Measurements from ENCODE around the gene RPS24. TPM values are rescaled to one million over a fixed set of nuclear protein-coding genes. Genes with fewer than 3 reads are reported as not detected.

RPS24 gene
- total and polyA plus RNA-seq, 2 experiments from 2014 or later: 2,362 to 3,638 TPM

DNA sequence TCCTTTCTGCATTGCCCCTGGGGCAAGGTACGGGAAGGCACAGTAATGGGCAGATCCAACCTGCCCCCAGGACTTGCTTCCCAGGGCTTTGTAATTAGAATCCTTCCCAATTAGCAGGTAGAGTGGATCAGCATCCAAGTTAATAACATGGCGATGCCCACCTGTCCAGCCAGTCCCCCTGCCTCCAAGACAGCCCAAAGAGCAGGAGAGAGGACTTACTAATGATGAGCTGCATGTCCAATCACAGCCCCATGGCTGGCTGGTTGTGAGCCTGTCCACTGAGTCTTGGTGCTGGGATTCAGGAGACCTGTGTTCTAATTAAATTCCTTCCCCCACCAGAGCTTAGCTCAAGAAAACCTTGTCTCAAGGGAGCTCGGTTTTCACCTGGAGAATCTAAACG lies 49.0 kb downstream of the RPS24 start:
- Mint-ChIP-seq H3K27me3 (ENCODE audit: insufficient read depth, low read depth, poor library complexity) (peaks cover 3% of the 10 kb centered on the region), H3K27ac (no peak overlapping the region), H3K4me1 (peaks cover 11% of the 10 kb centered on the region), H3K4me3 (no peak overlapping the region), H3K9me3 (peaks cover 8% of the 10 kb centered on the region; the same call in 1 of the 3 replicates), H3K36me3 (ENCODE audit: low read depth) (peaks cover 3% of the 10 kb centered on the region; the same call in 1 of the 3 replicates)
- H3K36me3 ChIP-seq (ENCODE audit: insufficient read depth): 0 out of 2 replicates have a peak, but pooled peaks cover 2% of the 10 kb centered on the region
- H3K79me2 ChIP-seq (replicated peaks; ENCODE audit: insufficient read depth): no peaks in the 10 kb centered on the region
- H3K9me2 ChIP-seq (ENCODE audit: insufficient read depth): peaks cover 3% of the 10 kb centered on the region; the same call in 1 of the 2 replicates
- no peaks in the 10 kb centered on the region for H3K27me3 ChIP-seq (ENCODE audit: insufficient read depth)
- no peak for TF ChIP-seq EZH2phosphoT487 (IDR thresholded peaks at IDR 0.05; ENCODE audit: unreplicated experiment)
- no peak for TF ChIP-seq CREB1 (CRISPR knock-in tag; IDR thresholded peaks at IDR 0.05; ENCODE audit: low read depth)
- no peak for TF ChIP-seq EZH2 (IDR thresholded peaks at IDR 0.05; ENCODE audit: low read depth, unreplicated experiment)
- no peak for TF ChIP-seq NANOG (IDR thresholded peaks at IDR 0.05; ENCODE audit: borderline replicate concordance)
- no peak for TF ChIP-seq POLR2AphosphoS5 (IDR thresholded peaks at IDR 0.05; ENCODE audit: low read depth)
- TF ChIP-seq, protein P1, sequence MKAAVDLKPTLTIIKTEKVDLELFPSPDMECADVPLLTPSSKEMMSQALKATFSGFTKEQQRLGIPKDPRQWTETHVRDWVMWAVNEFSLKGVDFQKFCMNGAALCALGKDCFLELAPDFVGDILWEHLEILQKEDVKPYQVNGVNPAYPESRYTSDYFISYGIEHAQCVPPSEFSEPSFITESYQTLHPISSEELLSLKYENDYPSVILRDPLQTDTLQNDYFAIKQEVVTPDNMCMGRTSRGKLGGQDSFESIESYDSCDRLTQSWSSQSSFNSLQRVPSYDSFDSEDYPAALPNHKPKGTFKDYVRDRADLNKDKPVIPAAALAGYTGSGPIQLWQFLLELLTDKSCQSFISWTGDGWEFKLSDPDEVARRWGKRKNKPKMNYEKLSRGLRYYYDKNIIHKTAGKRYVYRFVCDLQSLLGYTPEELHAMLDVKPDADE (IDR thresholded peaks at IDR 0.05): no peak
- TF ChIP-seq, protein P2, sequence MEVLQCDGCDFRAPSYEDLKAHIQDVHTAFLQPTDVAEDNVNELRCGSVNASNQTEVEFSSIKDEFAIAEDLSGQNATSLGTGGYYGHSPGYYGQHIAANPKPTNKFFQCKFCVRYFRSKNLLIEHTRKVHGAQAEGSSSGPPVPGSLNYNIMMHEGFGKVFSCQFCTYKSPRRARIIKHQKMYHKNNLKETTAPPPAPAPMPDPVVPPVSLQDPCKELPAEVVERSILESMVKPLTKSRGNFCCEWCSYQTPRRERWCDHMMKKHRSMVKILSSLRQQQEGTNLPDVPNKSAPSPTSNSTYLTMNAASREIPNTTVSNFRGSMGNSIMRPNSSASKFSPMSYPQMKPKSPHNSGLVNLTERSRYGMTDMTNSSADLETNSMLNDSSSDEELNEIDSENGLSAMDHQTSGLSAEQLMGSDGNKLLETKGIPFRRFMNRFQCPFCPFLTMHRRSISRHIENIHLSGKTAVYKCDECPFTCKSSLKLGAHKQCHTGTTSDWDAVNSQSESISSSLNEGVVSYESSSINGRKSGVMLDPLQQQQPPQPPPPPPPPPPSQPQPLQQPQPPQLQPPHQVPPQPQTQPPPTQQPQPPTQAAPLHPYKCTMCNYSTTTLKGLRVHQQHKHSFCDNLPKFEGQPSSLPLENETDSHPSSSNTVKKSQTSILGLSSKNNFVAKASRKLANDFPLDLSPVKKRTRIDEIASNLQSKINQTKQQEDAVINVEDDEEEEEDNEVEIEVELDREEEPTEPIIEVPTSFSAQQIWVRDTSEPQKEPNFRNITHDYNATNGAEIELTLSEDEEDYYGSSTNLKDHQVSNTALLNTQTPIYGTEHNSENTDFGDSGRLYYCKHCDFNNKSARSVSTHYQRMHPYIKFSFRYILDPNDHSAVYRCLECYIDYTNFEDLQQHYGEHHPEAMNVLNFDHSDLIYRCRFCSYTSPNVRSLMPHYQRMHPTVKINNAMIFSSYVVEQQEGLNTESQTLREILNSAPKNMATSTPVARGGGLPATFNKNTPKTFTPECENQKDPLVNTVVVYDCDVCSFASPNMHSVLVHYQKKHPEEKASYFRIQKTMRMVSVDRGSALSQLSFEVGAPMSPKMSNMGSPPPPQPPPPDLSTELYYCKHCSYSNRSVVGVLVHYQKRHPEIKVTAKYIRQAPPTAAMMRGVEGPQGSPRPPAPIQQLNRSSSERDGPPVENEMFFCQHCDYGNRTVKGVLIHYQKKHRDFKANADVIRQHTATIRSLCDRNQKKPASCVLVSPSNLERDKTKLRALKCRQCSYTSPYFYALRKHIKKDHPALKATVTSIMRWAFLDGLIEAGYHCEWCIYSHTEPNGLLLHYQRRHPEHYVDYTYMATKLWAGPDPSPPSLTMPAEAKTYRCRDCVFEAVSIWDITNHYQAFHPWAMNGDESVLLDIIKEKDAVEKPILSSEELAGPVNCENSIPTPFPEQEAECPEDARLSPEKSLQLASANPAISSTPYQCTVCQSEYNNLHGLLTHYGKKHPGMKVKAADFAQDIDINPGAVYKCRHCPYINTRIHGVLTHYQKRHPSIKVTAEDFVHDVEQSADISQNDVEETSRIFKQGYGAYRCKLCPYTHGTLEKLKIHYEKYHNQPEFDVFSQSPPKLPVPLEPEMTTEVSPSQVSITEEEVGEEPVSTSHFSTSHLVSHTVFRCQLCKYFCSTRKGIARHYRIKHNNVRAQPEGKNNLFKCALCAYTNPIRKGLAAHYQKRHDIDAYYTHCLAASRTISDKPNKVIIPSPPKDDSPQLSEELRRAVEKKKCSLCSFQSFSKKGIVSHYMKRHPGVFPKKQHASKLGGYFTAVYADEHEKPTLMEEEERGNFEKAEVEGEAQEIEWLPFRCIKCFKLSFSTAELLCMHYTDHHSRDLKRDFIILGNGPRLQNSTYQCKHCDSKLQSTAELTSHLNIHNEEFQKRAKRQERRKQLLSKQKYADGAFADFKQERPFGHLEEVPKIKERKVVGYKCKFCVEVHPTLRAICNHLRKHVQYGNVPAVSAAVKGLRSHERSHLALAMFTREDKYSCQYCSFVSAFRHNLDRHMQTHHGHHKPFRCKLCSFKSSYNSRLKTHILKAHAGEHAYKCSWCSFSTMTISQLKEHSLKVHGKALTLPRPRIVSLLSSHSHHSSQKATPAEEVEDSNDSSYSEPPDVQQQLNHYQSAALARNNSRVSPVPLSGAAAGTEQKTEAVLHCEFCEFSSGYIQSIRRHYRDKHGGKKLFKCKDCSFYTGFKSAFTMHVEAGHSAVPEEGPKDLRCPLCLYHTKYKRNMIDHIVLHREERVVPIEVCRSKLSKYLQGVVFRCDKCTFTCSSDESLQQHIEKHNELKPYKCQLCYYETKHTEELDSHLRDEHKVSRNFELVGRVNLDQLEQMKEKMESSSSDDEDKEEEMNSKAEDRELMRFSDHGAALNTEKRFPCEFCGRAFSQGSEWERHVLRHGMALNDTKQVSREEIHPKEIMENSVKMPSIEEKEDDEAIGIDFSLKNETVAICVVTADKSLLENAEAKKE (CRISPR knock-in tag; IDR thresholded peaks at IDR 0.05): no peak
- TF ChIP-seq JUNB (IDR thresholded peaks at IDR 0.05; ENCODE audit: unreplicated experiment): no peak
- TF ChIP-seq, protein P3, sequence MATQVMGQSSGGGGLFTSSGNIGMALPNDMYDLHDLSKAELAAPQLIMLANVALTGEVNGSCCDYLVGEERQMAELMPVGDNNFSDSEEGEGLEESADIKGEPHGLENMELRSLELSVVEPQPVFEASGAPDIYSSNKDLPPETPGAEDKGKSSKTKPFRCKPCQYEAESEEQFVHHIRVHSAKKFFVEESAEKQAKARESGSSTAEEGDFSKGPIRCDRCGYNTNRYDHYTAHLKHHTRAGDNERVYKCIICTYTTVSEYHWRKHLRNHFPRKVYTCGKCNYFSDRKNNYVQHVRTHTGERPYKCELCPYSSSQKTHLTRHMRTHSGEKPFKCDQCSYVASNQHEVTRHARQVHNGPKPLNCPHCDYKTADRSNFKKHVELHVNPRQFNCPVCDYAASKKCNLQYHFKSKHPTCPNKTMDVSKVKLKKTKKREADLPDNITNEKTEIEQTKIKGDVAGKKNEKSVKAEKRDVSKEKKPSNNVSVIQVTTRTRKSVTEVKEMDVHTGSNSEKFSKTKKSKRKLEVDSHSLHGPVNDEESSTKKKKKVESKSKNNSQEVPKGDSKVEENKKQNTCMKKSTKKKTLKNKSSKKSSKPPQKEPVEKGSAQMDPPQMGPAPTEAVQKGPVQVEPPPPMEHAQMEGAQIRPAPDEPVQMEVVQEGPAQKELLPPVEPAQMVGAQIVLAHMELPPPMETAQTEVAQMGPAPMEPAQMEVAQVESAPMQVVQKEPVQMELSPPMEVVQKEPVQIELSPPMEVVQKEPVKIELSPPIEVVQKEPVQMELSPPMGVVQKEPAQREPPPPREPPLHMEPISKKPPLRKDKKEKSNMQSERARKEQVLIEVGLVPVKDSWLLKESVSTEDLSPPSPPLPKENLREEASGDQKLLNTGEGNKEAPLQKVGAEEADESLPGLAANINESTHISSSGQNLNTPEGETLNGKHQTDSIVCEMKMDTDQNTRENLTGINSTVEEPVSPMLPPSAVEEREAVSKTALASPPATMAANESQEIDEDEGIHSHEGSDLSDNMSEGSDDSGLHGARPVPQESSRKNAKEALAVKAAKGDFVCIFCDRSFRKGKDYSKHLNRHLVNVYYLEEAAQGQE (IDR thresholded peaks at IDR 0.05; ENCODE audit: unreplicated experiment): no peak
- no peak for TF ChIP-seq ZNF114 (CRISPR knock-in tag; IDR thresholded peaks at IDR 0.05)
- TF ChIP-seq ZNF331 (CRISPR knock-in tag; IDR thresholded peaks at IDR 0.05; ENCODE audit: low read depth): no peak
- TF ChIP-seq STAT1 (IDR thresholded peaks at IDR 0.05; ENCODE audit: unreplicated experiment): no peak
- TF ChIP-seq, protein P4, sequence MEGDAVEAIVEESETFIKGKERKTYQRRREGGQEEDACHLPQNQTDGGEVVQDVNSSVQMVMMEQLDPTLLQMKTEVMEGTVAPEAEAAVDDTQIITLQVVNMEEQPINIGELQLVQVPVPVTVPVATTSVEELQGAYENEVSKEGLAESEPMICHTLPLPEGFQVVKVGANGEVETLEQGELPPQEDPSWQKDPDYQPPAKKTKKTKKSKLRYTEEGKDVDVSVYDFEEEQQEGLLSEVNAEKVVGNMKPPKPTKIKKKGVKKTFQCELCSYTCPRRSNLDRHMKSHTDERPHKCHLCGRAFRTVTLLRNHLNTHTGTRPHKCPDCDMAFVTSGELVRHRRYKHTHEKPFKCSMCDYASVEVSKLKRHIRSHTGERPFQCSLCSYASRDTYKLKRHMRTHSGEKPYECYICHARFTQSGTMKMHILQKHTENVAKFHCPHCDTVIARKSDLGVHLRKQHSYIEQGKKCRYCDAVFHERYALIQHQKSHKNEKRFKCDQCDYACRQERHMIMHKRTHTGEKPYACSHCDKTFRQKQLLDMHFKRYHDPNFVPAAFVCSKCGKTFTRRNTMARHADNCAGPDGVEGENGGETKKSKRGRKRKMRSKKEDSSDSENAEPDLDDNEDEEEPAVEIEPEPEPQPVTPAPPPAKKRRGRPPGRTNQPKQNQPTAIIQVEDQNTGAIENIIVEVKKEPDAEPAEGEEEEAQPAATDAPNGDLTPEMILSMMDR (conservative IDR thresholded peaks at IDR 0.05; ENCODE audit: low read depth in 2 of 2): no peak
- H4K20me1 ChIP-seq (replicated peaks; ENCODE audit: insufficient read depth): no peaks in the 10 kb centered on the region
- no peaks in the 10 kb centered on the region for H3F3A ChIP-seq (replicated peaks; ENCODE audit: low read depth)
- ATAC-seq: no peak
- H3K27ac ChIP-seq (ENCODE audit: low read depth): no peak overlapping the region
- H3K4me2 ChIP-seq: no peak overlapping the region
- H2AFZ ChIP-seq: no peak overlapping the region
- no peak for DNase-seq (ENCODE audit: low spot score)
- H3K4me1 ChIP-seq (ENCODE audit: insufficient read depth): no peaks in the 10 kb centered on the region
- no peak overlapping the region for H3K4me3 ChIP-seq
